ENCODE data around the gene VPS51. TPM values are rescaled to one million over a fixed set of nuclear protein-coding genes. Genes with fewer than 3 reads are reported as not detected.
A peak's percentile ranks its signal among the peaks of the same experiment; 100 is the strongest.

Gene VPS51
- polyA plus RNA-seq, 3 donors = 37.2 to 77.3 (median 39.4) TPM

DNA sequence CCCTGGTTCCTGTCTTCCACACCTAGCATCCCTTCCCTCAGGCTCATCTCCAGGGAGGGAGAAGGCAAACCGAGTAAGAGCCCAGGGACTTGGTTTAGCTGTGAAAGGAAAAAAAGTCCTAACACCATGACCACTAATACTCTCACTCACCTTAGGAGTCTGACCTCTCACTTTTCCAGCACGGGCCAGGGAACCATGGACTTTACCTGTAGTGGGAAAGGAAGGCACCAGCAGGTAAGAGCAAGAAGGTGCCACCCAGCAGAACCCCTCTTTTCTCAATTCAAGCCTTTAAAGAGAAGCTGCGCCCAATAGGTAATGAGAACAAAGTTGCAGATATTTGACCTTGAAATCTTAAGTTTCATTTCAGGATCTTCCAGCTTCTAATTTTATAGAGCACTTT lies 24.8 kb downstream of the VPS51 start:
- DNase-seq = no peak
- peak overlapping the region; percentile 72 to 93 (median 91) for H3K4me3 ChIP-seq (replicated peaks in 1 of 3; ENCODE audit: low read depth in 2 of 3, low read length in 3 of 3)
- no CpG with 5 or more reads among the region's 3 CpGs for WGBS (ENCODE audit: insufficient coverage)
- peak overlapping the region; percentile 89 for H3K4me2 ChIP-seq (replicated peaks; ENCODE audit: extremely low read depth, low read length, poor library complexity, severe bottlenecking)
- peak overlapping the region; percentile 98 for H3K9ac ChIP-seq (ENCODE audit: insufficient read depth, low read length, poor library complexity, severe bottlenecking)
- H3K9me3 ChIP-seq (replicated peaks in 1 of 2; ENCODE audit: control insufficient read depth in 1 of 2, insufficient read depth in 1 of 2, low read length in 2 of 2) = no peaks in the 10 kb centered on the region
- H3K27me3 Mint-ChIP-seq (ENCODE audit: low read depth in 3 of 3) = no peaks in the 10 kb centered on the region
- no peak for TF ChIP-seq CTCF (IDR thresholded peaks at IDR 0.05)
- peaks cover 43 to 49% of the 10 kb centered on the region in 2 donors for H3K36me3 ChIP-seq (replicated peaks in 1 of 2; ENCODE audit: control insufficient read depth in 1 of 2, insufficient read depth in 2 of 2, low read length in 2 of 2)
- intact Hi-C loops (cut with micrococcal nuclease) = loop anchor here in 1 of 2 donors (5.0 kb wide), 1 partner anchor 204 kb away; the partner anchor contains the start of gene ATG2A
- peaks cover 51 to 60% of the 10 kb centered on the region in 2 donors for H3K36me3 Mint-ChIP-seq
- no peaks in the 10 kb centered on the region for H3K9me3 Mint-ChIP-seq
- peaks cover 28 to 46% of the 10 kb centered on the region in 2 donors for H3K4me1 ChIP-seq (ENCODE audit: control insufficient read depth in 1 of 2, insufficient read depth in 2 of 2, low read length in 2 of 2)
- peaks cover 27% of the 10 kb centered on the region for H3K4me1 Mint-ChIP-seq
- H2AFZ ChIP-seq (ENCODE audit: insufficient read depth, low read depth, low read length, poor library complexity, severe bottlenecking) = no peak overlapping the region
- H3K4me3 Mint-ChIP-seq = peak overlapping the region; percentile 96 to 98
- H3K27me3 ChIP-seq (ENCODE audit: control insufficient read depth in 2 of 2, insufficient read depth in 2 of 2, low read length in 2 of 2) = no peaks in the 10 kb centered on the region
- peak overlapping the region; percentile 99 to 100 (median 99) for H3K27ac Mint-ChIP-seq
- peaks cover 70% of the 10 kb centered on the region for H3K79me2 ChIP-seq (ENCODE audit: insufficient read depth, low read length)
- H3K27ac ChIP-seq (ENCODE audit: low read depth in 1 of 2, low read length in 2 of 2) = peak overlapping the region; percentile 87 to 99
- H4K20me1 ChIP-seq (ENCODE audit: insufficient read depth, low read length) = peaks cover 16% of the 10 kb centered on the region

DNA sequence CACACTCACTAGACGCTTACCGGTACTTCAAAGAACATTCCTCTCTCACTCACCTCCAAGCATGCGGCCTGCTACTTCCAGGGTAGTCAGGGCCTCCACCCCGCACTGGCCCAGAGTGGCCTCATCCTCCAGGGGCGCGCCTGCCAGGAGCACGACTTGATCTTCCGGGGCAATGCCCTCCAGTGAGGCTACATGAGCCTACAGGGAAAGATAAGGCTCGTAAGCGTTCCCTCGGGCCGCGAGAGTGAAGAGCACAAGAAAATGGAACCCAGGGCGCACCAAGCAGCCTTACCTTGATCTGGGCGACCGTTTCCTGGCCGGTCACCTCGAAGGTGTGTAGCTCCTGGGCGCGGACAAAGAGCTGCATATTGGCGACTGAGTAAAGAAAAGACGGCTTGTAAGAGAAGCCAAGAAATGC lies 25.4 kb downstream of the VPS51 start:
- Mint-ChIP-seq H3K4me3 (peak overlapping the region; percentile 96 to 98), H3K27ac (peak overlapping the region; percentile 99 to 100 (median 99)), H3K9me3 (no peaks in the 10 kb centered on the region), H3K27me3 (ENCODE audit: low read depth in 3 of 3) (no peaks in the 10 kb centered on the region), H3K4me1 (peaks cover 21% of the 10 kb centered on the region), H3K36me3 (peaks cover 54 to 63% of the 10 kb centered on the region in 2 donors)
- H3K4me2 ChIP-seq (replicated peaks; ENCODE audit: extremely low read depth, low read length, poor library complexity, severe bottlenecking) = peak overlapping the region; percentile 89
- TF ChIP-seq CTCF (IDR thresholded peaks at IDR 0.05) = no peak
- peak overlapping the region; percentile 98 for H3K9ac ChIP-seq (ENCODE audit: insufficient read depth, low read length, poor library complexity, severe bottlenecking)
- peak overlapping the region; percentile 87 to 99 for H3K27ac ChIP-seq (ENCODE audit: low read depth in 1 of 2, low read length in 2 of 2)
- DNase-seq = peak in 2 of 3 donors; percentile 38 to 43
- no peaks in the 10 kb centered on the region for H3K9me3 ChIP-seq (replicated peaks in 1 of 2; ENCODE audit: control insufficient read depth in 1 of 2, insufficient read depth in 1 of 2, low read length in 2 of 2)
- H2AFZ ChIP-seq (ENCODE audit: insufficient read depth, low read depth, low read length, poor library complexity, severe bottlenecking) = peak overlapping the region; percentile 92
- peaks cover 64% of the 10 kb centered on the region for H3K79me2 ChIP-seq (ENCODE audit: insufficient read depth, low read length)
- H3K4me1 ChIP-seq (ENCODE audit: control insufficient read depth in 1 of 2, insufficient read depth in 2 of 2, low read length in 2 of 2) = peaks cover 24 to 40% of the 10 kb centered on the region in 2 donors
- WGBS (ENCODE audit: insufficient coverage) = under 1% methylated on average over 22 of the region's 22 CpGs
- peaks cover 12% of the 10 kb centered on the region for H4K20me1 ChIP-seq (ENCODE audit: insufficient read depth, low read length)
- H3K4me3 ChIP-seq (replicated peaks in 1 of 3; ENCODE audit: low read depth in 2 of 3, low read length in 3 of 3) = peak overlapping the region; percentile 72 to 93 (median 91)
- intact Hi-C loops (cut with micrococcal nuclease) = loop anchor here in 1 of 2 donors (5.0 kb wide), 1 partner anchor 204 kb away; the partner anchor contains the start of gene ATG2A
- H3K27me3 ChIP-seq (ENCODE audit: control insufficient read depth in 2 of 2, insufficient read depth in 2 of 2, low read length in 2 of 2) = no peaks in the 10 kb centered on the region
- peaks cover 47 to 56% of the 10 kb centered on the region in 2 donors for H3K36me3 ChIP-seq (replicated peaks in 1 of 2; ENCODE audit: control insufficient read depth in 1 of 2, insufficient read depth in 2 of 2, low read length in 2 of 2)
